Common myeloid progenitor, CD34-positive (primary cell): ENCODE results near the gene PSKH1.
A peak's percentile ranks its signal among the peaks of the same experiment; 100 is the strongest.

ENCODE experiments used
- CTCF ChIA-PET: fragments of 350-600 bp; sonication (Branson Sonifier 250); formaldehyde crosslinking; loops from one replicate; lab custom pipeline; 2021; ENCODE audit warnings: antibody characterized with exemption; lab: Charles Lee
- POLR2A ChIA-PET: fragments of 350-600 bp; sonication (Branson Sonifier 250); formaldehyde crosslinking; loops from one replicate; lab custom pipeline; 2021; ENCODE audit warnings: antibody characterized with exemption; lab: Charles Lee
- DNase-seq, 3 donors: peaks; one replicate each; pipeline versions ENCODE4 v3.0.0 to v3.0.0-alpha.2; 2013
- H3K27ac ChIP-seq, 2 experiments: 1 replicate in 1 of 2; 2 replicates in 1 of 2; pipeline ENCODE4 v1.7.0; 2013; ENCODE audit warnings: inconsistent platforms in 2 of 2, low read length in 2 of 2, mild to moderate bottlenecking in 2 of 2, low read depth in 1 of 2, moderate library complexity in 1 of 2; ENCODE audit not compliant: severe bottlenecking in 2 of 2, insufficient read depth in 1 of 2, poor library complexity in 1 of 2
- H3K27me3 ChIP-seq, 5 experiments: replicated peaks in 2 of 5; 1 replicate in 3 of 5; 2 replicates in 2 of 5; pipeline versions ENCODE4 v1.6.1 to v1.7.0; 2013; ENCODE audit warnings: low read length in 4 of 5, mild to moderate bottlenecking in 2 of 5, moderate library complexity in 2 of 5, inconsistent platforms in 1 of 5; ENCODE audit not compliant: insufficient read depth in 5 of 5, control insufficient read depth in 4 of 5
- H3K36me3 ChIP-seq, 4 experiments: 1 replicate in 2 of 4; 2 replicates in 2 of 4; pipeline versions ENCODE4 v1.6.1 to v1.7.0; 2013; ENCODE audit warnings: low read length in 3 of 4, control low read depth in 1 of 4, mild to moderate bottlenecking in 1 of 4; ENCODE audit not compliant: control insufficient read depth in 4 of 4, insufficient read depth in 4 of 4
- H3K4me1 ChIP-seq, 4 experiments: 1 replicate in 3 of 4; 2 replicates in 1 of 4; pipeline versions ENCODE4 v1.6.1 to v1.7.1; 2013; ENCODE audit warnings: low read length in 3 of 4, mild to moderate bottlenecking in 3 of 4, control low read depth in 1 of 4, inconsistent platforms in 1 of 4, moderate library complexity in 1 of 4; ENCODE audit not compliant: control insufficient read depth in 4 of 4, insufficient read depth in 4 of 4; ENCODE audit errors: control extremely low read depth in 1 of 4
- H3K4me3 ChIP-seq, 7 experiments: 1 replicate in 4 of 7; 2 replicates in 3 of 7; pipeline versions ENCODE4 v1.5.1 to v1.7.0; 2013; ENCODE audit warnings: mild to moderate bottlenecking in 7 of 7, low read length in 6 of 7, moderate library complexity in 6 of 7, inconsistent platforms in 2 of 7, low read depth in 2 of 7, control low read depth in 1 of 7; ENCODE audit not compliant: insufficient read depth in 4 of 7, control insufficient read depth in 1 of 7; ENCODE audit errors: extremely low read depth in 1 of 7
- H3K9me3 ChIP-seq, 5 experiments: 1 replicate in 4 of 5; 2 replicates in 1 of 5; pipeline versions ENCODE4 v1.6.1 to v1.7.1; 2013; ENCODE audit warnings: low read length in 4 of 5, mild to moderate bottlenecking in 2 of 5, inconsistent platforms in 1 of 5, low read depth in 1 of 5, moderate library complexity in 1 of 5; ENCODE audit not compliant: control insufficient read depth in 4 of 5, insufficient read depth in 2 of 5; ENCODE audit errors: control extremely low read depth in 1 of 5
- WGBS: methylation state at CpG from one replicate; pipeline ENCODE4 v1.1.5; 2013; ENCODE audit not compliant: insufficient coverage; 5-methylcytosine and 5-hydroxymethylcytosine counted together

PSKH1 gene

DNA sequence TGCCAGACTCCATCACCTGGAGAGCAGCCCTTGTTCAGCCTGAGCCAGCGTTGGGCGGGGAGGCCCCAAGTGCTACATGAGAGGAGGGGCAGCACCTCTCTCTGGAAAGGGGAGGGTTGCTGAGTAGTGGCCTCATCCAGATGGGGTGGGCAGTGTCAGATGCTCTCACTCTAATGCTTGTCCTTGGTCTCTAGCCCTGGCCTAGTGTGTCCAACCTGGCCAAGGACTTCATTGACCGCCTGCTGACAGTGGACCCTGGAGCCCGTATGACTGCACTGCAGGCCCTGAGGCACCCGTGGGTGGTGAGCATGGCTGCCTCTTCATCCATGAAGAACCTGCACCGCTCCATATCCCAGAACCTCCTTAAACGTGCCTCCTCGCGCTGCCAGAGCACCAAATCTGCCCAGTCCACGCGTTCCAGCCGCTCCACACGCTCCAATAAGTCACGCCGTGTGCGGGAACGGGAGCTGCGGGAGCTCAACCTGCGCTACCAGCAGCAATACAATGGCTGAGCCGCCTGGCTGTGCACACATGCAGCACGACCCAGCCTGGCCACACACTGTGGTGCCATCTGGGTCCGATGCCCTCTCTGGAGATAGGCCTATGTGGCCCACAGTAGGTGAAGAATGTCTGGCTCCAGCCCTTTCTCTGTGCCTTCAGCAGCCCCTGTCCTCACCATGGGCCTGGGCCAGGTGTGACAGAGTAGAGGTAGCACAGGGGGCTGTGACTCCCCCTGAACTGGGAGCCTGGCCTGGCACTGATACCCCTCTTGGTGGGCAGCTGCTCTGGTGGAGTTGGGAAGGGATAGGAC lies 34.3 kb downstream of the PSKH1 start:
- Histone ChIP-seq H3K27me3 (no peaks in the 10 kb centered on the region), H3K4me1 (peaks cover 0 to 5% (median 0%) of the 10 kb centered on the region in 4 experiments), H3K4me3 (no peak overlapping the region), H3K9me3 (no peaks in the 10 kb centered on the region), H3K27ac (no peak overlapping the region), H3K36me3 (peaks cover 0 to 71% (median 45%) of the 10 kb centered on the region in 4 experiments)
- CTCF ChIA-PET: interaction anchor here (0.7 to 21.3 kb wide), 9 partner anchors 13 to 254 kb away, joined by 3 to 359 read pairs (median 6); partner anchors contain the start of genes EDC4 and NRN1L
- WGBS: 96% methylated on average over 20 of the region's 22 CpGs
- DNase-seq: no peak
- POLR2A ChIA-PET: no interaction called here

DNA sequence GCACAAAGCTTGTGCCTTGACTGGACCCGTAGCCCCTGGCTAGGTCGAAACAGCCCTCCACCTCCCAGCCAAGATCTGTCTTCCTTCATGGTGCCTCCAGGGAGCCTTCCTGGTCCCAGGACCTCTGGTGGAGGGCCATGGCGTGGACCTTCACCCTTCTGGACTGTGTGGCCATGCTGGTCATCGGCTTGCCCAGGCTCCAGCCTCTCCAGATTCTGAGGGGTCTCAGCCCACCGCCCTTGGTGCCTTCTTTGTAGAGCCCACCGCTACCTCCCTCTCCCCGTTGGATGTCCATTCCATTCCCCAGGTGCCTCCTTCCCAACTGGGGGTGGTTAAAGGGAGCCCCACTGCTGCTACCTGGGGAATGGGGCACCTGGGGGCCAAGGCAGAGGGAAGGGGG lies 35.1 kb downstream of the PSKH1 start:
- Histone ChIP-seq H3K36me3 (peaks cover 0 to 75% (median 49%) of the 10 kb centered on the region in 4 experiments), H3K9me3 (no peaks in the 10 kb centered on the region), H3K4me1 (no peaks in the 10 kb centered on the region), H3K4me3 (no peak overlapping the region), H3K27me3 (no peaks in the 10 kb centered on the region), H3K27ac (no peak overlapping the region)
- WGBS: 91% methylated on average over 7 of the region's 7 CpGs
- ChIA-PET POLR2A (interaction anchor here (0.7 kb wide), 2 partner anchors 29 to 243 kb away, joined by 3 read pairs; no protein-coding TSS in a partner anchor), CTCF (interaction anchor here (0.8 to 21.3 kb wide), 12 partner anchors 13 to 254 kb away, joined by 3 to 359 read pairs (median 6); partner anchors contain the start of genes EDC4 and NRN1L)
- no peak for DNase-seq

DNA sequence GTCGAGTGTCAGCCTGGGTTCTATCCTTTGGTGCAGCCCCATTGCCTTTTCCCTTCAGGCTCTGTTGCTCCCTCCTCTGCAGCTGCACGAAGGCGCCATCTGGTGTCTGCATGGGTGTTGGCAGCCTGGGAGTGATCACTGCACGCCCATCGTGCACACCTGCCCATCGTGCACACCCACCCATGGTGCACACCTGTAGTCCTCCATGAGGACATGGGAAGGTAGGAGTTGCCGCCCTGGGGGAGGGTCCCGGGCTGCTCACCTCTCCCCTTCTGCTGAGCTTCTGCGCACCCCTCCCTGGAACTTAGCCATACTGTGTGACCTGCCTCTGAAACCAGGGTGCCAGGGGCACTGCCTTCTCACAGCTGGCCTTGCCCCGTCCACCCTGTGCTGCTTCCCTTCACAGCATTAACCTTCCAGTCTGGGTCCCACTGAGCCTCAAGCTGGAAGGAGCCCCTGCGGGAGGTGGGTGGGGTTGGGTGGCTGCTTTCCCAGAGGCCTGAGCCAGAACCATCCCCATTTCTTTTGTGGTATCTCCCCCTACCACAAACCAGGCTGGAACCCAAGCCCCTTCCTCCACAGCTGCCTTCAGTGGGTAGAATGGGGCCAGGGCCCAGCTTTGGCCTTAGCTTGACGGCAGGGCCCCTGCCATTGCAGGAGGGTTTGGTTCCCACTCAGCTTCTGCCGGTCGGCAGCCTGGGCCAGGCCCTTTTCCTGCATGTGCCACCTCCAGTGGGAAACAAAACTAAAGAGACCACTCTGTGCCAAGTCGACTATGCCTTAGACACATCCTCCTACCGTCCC lies 35.7 kb downstream of the PSKH1 start:
- WGBS: 76% methylated on average over 11 of the region's 16 CpGs
- no peaks in the 10 kb centered on the region for H3K27me3 ChIP-seq
- no peaks in the 10 kb centered on the region for H3K9me3 ChIP-seq
- DNase-seq: peak; percentile 56 to 77 (median 69)
- no peak overlapping the region for H3K4me3 ChIP-seq
- H3K36me3 ChIP-seq: peaks cover 0 to 73% (median 51%) of the 10 kb centered on the region in 4 experiments
- ChIA-PET POLR2A (interaction anchor here (0.7 kb wide), 2 partner anchors 30 to 243 kb away, joined by 3 read pairs; no protein-coding TSS in a partner anchor), CTCF (interaction anchor here (0.7 to 21.3 kb wide), 15 partner anchors 11 to 259 kb away, joined by 3 to 359 read pairs (median 5); partner anchors contain the start of genes EDC4 and NRN1L)
- no peaks in the 10 kb centered on the region for H3K4me1 ChIP-seq
- no peak overlapping the region for H3K27ac ChIP-seq

DNA sequence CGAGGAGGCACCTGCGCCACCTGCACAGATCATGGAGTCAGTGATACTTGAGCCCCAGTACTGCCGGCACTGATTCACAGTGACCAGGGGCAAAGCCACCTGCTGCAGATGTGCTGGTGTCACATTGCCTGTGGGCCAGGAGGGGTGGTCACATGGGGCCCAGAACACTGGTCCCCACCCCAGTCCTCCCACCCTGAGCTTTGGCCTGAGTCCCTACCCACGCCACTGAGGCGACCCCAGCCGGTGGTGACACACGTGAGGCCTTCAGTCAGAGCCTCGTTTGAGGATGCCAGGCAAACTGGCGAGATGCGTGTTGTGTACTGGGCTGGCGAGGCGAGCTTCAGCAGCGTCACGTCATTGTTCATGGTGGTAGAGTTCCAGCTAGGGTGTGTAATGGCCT lies 37.1 kb downstream of the PSKH1 start:
- H3K36me3 ChIP-seq: peaks cover 0 to 82% (median 62%) of the 10 kb centered on the region in 4 experiments
- no peak overlapping the region for H3K4me3 ChIP-seq
- H3K4me1 ChIP-seq: peaks cover 0 to 6% (median 3%) of the 10 kb centered on the region in 4 experiments
- ChIA-PET POLR2A (no interaction called here), CTCF (interaction anchor here (1.5 to 21.3 kb wide), 8 partner anchors 12 to 298 kb away, joined by 3 to 359 read pairs (median 6); partner anchors contain the start of genes EDC4 and NRN1L)
- no peaks in the 10 kb centered on the region for H3K27me3 ChIP-seq
- H3K9me3 ChIP-seq: no peaks in the 10 kb centered on the region
- WGBS: 98% methylated on average over 14 of the region's 14 CpGs
- H3K27ac ChIP-seq: no peak overlapping the region
- no peak for DNase-seq

DNA sequence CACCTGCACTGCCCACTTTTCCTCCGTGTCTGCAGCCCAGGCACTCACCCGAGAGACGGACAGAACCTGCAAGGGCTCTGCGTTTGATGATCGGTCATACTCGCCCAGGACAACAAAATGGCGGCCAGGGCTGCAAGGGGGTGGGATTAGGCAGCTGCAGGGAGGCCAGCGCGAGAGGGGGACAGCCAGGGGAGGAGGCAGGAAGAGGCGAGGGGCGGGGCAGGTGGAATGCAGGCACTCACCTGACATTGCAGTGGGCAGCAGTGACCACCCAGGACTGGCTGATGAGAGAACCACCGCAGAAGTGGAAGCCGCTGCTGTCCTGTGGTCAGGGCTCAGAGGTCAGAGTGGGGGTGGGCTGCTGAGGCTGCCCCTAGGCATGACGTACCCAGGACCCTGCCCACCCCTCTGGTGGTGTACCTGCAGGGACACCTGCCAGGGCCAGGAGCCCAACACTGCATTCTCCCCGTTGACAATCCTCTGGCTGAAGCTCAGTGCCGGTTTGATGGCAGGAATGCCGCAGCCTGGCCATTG lies 37.7 kb downstream of the PSKH1 start:
- Histone ChIP-seq H3K27ac (no peak overlapping the region), H3K4me1 (peaks cover 0 to 10% (median 9%) of the 10 kb centered on the region in 4 experiments), H3K27me3 (no peaks in the 10 kb centered on the region), H3K9me3 (no peaks in the 10 kb centered on the region), H3K36me3 (peaks cover 0 to 82% (median 63%) of the 10 kb centered on the region in 4 experiments), H3K4me3 (no peak overlapping the region)
- CTCF ChIA-PET: interaction anchor here (1.5 to 21.3 kb wide), 5 partner anchors 13 to 297 kb away, joined by 3 to 359 read pairs (median 5); partner anchors contain the start of genes EDC4 and NRN1L
- 96% methylated on average over 17 of the region's 17 CpGs for WGBS
- POLR2A ChIA-PET: no interaction called here
- DNase-seq: no peak

DNA sequence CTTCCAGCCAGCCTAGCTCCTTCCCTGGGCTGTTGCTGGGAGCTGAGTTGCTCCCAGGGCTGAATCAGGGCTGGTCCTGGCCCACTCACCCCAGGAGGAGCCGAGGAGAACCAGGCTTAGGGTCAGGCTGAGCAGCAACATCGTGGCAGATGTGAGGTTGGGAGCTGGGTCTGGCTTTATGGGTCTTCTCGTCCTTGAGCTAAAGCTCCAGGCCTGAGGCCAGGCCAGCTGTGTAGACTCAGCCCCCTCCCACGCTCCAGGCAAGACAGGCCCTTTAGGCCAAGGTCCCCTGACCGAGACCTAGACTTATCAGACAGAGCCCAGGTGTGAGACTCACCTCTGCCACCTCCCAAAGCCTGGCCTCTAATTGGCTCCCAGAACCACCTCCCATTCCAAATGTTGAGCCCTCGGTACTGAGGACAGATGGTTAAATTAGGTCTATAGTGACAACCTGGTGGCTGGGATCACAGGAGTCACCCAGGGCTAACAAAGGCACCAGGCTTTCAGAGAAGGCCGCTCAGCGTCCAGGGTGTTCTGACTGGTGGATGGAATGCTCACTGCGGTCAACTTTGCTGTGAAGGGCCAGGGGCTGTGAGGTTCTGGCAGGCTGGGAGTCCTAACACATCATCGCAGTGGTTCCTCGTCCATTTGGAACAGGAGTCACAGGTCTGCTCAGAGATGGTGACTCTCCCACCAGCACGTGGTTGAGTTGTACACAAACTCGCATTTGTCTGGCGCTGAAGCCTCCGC lies 38.8 kb downstream of the PSKH1 start, which contains the start of gene CTRL:
TSS of gene CTRL (minus strand) at position 151 of the 750 bp plus-strand sequence. CDS start at position 141, 10 bp downstream.
- no peak for DNase-seq
- ChIA-PET CTCF (interaction anchor here (0.6 to 21.3 kb wide), 7 partner anchors 9 to 259 kb away, joined by 3 to 359 read pairs (median 4); partner anchors contain the start of genes EDC4 and NRN1L), POLR2A (no interaction called here)
- Histone ChIP-seq H3K9me3 (no peaks in the 10 kb centered on the region), H3K27me3 (no peaks in the 10 kb centered on the region), H3K4me3 (no peak within 1 kb of the TSS), H3K27ac (peak within 1 kb of the TSS in 1 of 2 experiments; percentile 17), H3K4me1 (peaks cover under 1 to 15% (median 11%) of the 10 kb centered on the region in 4 experiments), H3K36me3 (peaks cover 0 to 76% (median 60%) of the 10 kb centered on the region in 4 experiments)
- 99% methylated on average over 14 of the region's 15 CpGs for WGBS
